Left ventricle myocardium inferior (tissue), 1 donor: Measurements from ENCODE around the gene AIF1L. TPM values are rescaled to one million over a fixed set of nuclear protein-coding genes. Genes with fewer than 3 reads are reported as not detected.

Experiments used
- DNase-seq: peaks from one replicate; pipeline ENCODE4 v3.0.0-alpha.2; 2020
- H3K27ac ChIP-seq: fragments of 200-600 bp; replicated peaks from 2 replicates; pipeline ENCODE4 v1.8.0; 2021
- H3K27me3 ChIP-seq: fragments of 200-600 bp; 2 replicates; pipeline ENCODE4 v1.8.0; 2021; ENCODE audit warnings: low read depth
- H3K36me3 ChIP-seq: fragments of 200-600 bp; 2 replicates; pipeline ENCODE4 v1.8.0; 2021
- H3K4me1 ChIP-seq: fragments of 200-600 bp; 2 replicates; pipeline ENCODE4 v1.8.0; 2021
- H3K4me3 ChIP-seq: fragments of 200-600 bp; 2 replicates; pipeline ENCODE4 v1.8.0; 2021; ENCODE audit warnings: mild to moderate bottlenecking, moderate library complexity
- H3K9me3 ChIP-seq: fragments of 200-600 bp; replicated peaks from 2 replicates; pipeline ENCODE4 v1.8.0; 2021
- intact Hi-C: fragments of 100-400 bp; cut with micrococcal nuclease; formaldehyde crosslinking; loops from one replicate; pipeline ENCODE4 v1.11.0; 2022
- total RNA-seq: library from RNA; stranded (reverse); fragmentation: NEBNext Ultra II Directional; extraction: Animal tissue kit (Norgen Biotek cat#: 25700); gene quantifications from one replicate; pipeline ENCODE4 v1.2.1, GENCODE V29; 2021
- TF ChIP-seq, protein P1 (sequence below): fragments of 200-600 bp; IDR thresholded peaks from 2 replicates; pipeline ENCODE4 v1.8.0; 2021; ENCODE audit warnings: antibody characterized with exemption, mild to moderate bottlenecking, borderline replicate concordance
- donor health status: DM: no; HTN: yes; CAD: no; lungs with severe emphysema.

The AIF1L gene
- total RNA-seq, 1 donor from 2014 or later = 16.5 TPM

DNA sequence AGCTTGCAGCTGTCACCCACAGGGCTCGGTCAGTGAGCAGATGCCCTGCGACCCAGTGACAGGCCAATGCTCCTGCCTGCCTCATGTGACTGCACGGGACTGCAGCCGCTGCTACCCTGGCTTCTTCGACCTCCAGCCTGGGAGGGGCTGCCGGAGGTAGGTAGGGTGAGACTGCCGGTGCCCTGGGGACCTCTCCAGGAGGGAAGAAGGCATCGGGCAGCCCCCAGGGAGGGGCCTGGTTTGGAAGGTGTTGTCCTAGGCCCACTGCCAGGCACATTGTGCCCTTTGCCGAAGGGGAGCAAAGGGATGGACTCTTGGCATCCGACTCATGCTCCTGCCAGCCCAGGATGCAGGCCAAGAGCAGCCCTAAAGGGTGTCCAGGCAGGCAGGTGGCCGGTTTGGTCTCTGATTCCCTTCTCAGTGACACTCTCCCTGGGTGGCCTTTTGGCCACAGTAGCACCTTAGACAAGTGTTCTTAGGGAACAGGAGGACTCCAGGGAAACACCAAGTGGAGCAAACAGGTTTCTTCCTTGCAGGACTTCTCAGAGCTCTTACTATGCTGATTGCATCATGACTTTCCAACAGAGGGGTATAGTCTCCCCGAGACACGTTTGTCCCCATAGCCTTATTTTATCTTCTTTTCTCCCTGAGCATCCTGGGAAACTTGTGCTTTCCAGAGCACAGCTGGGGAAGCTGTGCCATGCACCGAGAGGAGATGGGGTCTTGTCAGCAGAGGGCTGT lies 28.1 kb upstream of the AIF1L start:
- H3K4me1 ChIP-seq = peaks cover 19% of the 10 kb centered on the region
- H3K4me3 ChIP-seq = no peak overlapping the region
- H3K27ac ChIP-seq = peak overlapping the region; percentile 42
- no peaks in the 10 kb centered on the region for H3K36me3 ChIP-seq
- DNase-seq = peak; percentile 46
- no peaks in the 10 kb centered on the region for H3K27me3 ChIP-seq
- TF ChIP-seq, protein P1, sequence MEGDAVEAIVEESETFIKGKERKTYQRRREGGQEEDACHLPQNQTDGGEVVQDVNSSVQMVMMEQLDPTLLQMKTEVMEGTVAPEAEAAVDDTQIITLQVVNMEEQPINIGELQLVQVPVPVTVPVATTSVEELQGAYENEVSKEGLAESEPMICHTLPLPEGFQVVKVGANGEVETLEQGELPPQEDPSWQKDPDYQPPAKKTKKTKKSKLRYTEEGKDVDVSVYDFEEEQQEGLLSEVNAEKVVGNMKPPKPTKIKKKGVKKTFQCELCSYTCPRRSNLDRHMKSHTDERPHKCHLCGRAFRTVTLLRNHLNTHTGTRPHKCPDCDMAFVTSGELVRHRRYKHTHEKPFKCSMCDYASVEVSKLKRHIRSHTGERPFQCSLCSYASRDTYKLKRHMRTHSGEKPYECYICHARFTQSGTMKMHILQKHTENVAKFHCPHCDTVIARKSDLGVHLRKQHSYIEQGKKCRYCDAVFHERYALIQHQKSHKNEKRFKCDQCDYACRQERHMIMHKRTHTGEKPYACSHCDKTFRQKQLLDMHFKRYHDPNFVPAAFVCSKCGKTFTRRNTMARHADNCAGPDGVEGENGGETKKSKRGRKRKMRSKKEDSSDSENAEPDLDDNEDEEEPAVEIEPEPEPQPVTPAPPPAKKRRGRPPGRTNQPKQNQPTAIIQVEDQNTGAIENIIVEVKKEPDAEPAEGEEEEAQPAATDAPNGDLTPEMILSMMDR = no peak
- no peaks in the 10 kb centered on the region for H3K9me3 ChIP-seq
- intact Hi-C loops = no loop called here

DNA sequence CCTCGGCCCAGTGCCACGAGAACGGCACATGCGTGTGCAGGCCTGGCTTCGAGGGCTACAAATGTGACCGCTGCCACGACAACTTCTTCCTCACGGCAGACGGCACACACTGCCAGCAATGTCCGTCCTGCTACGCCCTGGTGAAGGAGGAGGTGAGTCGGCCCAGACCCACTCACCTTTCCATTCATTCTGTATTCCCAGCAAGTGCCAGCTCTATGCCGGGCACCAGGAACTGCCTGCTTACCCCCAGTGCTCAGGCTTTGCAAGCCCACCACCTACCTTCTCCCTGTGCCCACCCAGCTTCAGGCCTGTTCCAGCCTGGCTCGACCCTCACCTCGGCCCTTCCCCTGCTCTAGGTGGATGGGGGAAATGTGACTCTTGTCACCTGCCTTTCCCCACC lies 26.6 kb upstream of the AIF1L start:
- intact Hi-C loops = no loop called here
- no peak overlapping the region for H3K27ac ChIP-seq
- H3K4me3 ChIP-seq = no peak overlapping the region
- H3K36me3 ChIP-seq = no peaks in the 10 kb centered on the region
- H3K9me3 ChIP-seq = no peaks in the 10 kb centered on the region
- no peaks in the 10 kb centered on the region for H3K27me3 ChIP-seq
- no peak for DNase-seq
- peaks cover 19% of the 10 kb centered on the region for H3K4me1 ChIP-seq
- TF ChIP-seq, protein P1 = no peak

DNA sequence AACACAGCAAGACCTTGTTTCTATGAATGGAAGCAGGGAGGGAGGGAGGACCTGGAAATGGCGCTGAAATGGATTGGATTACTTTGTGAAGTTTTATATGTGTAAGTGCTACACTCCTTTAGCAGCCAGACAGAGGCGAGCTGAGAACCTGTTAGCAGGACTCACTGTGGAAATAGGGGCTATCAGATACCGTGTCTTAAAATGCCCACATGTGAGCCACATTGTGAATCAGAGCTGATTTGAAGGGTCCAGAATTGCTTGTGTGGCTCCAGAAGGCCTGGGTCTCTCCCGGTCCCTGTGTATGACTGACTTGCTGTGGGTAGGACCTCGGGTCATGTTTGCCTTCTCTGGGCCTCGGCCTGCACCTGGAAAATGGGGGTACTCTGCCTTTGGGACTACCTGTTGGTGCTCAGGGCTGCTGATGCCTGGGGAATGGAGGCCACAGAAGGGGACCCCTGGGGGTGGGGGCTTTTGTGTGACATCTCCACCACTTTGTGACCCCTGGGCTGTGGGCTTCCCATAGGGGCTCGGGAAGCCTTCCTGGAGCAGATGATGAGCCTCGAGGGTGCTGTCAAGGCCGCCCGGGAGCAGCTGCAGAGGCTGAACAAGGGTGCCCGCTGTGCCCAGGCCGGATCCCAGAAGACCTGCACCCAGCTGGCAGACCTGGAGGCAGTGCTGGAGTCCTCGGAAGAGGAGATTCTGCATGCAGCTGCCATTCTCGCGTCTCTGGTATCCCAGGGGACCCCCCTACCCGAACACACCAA lies 24.0 kb upstream of the AIF1L start:
- Histone ChIP-seq H3K4me3 (no peak overlapping the region), H3K27me3 (no peaks in the 10 kb centered on the region), H3K27ac (no peak overlapping the region), H3K36me3 (no peaks in the 10 kb centered on the region), H3K4me1 (peaks cover 19% of the 10 kb centered on the region), H3K9me3 (no peaks in the 10 kb centered on the region)
- DNase-seq = no peak
- intact Hi-C loops = no loop called here
- TF ChIP-seq, protein P1 = no peak

DNA sequence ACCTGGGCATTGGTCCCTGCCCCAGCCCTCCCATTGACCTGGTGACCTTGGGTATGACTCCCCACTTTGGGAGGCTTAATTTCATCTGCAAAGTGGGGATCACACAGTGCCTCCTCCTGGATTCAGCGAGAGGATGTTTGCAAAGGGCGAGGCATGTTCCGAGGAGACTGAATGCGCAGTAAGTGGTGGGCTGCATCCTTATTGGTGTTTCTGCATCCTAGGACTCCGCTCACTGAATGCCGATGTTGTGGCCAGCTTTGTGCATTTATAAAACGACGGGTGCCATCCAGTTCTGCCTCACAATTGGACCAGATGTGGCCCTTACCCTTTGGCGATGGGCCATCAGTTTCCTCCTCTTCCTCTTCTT lies 23.5 kb upstream of the AIF1L start:
- DNase-seq = no peak
- TF ChIP-seq, protein P1 = no peak
- intact Hi-C loops = no loop called here
- H3K4me3 ChIP-seq = no peak overlapping the region
- H3K9me3 ChIP-seq = no peaks in the 10 kb centered on the region
- peaks cover 15% of the 10 kb centered on the region for H3K4me1 ChIP-seq
- H3K36me3 ChIP-seq = no peaks in the 10 kb centered on the region
- no peaks in the 10 kb centered on the region for H3K27me3 ChIP-seq
- no peak overlapping the region for H3K27ac ChIP-seq

DNA sequence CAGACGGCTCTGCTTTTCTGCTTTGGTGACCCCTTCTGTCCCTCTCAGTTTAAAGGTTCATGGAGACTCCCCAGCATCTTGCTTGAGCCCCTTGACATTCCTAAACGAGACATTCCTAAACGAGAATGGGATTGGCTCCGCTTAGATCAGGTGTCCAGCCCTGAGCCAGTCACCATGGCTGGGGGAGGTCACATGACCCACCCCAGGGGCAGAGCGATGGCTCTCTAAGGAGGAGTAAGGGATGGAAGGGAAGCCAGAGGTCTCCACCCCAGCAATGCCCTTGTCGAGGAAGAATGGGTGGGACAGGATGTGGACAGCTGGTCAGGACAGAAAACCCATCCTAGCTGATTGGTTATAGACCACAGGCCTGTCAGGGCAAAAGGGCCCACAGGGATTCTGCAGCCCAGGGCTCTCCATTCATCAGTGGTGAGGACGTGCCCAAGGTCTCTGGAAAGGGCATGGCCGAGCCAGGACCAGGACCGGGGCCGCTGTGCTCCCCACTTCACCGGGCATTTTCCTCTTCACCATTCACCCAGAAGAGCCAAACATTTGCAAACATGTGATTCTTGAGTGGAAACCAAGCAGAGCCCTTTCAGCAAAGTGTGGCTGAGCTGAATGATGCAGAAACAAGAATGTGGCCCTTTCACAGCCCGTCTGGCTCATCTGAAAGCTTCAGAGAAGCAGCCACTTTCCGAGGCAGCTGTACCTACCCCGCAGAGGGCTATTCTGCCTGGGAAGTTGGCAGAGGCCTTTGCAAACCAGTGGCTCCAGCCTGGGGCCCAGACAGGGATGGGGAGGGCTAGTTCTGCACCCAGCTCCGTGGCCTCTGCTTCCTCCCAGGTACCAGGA lies 19.8 kb upstream of the AIF1L start:
- no peak overlapping the region for H3K27ac ChIP-seq
- intact Hi-C loops = no loop called here

More for the DNA sequence above, 19.8 kb upstream of the AIF1L start:
- H3K4me3 ChIP-seq = no peak overlapping the region
- DNase-seq = no peak
- no peaks in the 10 kb centered on the region for H3K27me3 ChIP-seq
- no peaks in the 10 kb centered on the region for H3K9me3 ChIP-seq
- no peaks in the 10 kb centered on the region for H3K36me3 ChIP-seq
- TF ChIP-seq, protein P1 = no peak
- no peaks in the 10 kb centered on the region for H3K4me1 ChIP-seq
